ENCODE data around the gene SUSD1. TPM values are rescaled to one million over a fixed set of nuclear protein-coding genes. Genes with fewer than 3 reads are reported as not detected.

The SUSD1 gene
- total RNA-seq, 1 experiment from 2014 or later: 8.1 TPM

GRCh38 chr9:112130997-112131396 lies 44.1 kb downstream of the SUSD1 start:
- H2AFZ ChIP-seq (ENCODE audit: low read length): no peak overlapping the region
- no peaks in the 10 kb centered on the region for H3K36me3 Mint-ChIP-seq (ENCODE audit: insufficient read depth in 1 of 3, low read depth in 3 of 3)
- no peak overlapping the region for H3K18ac ChIP-seq (ENCODE audit: insufficient read length, low read depth, low read length)
- H3K4me1 Mint-ChIP-seq: peaks cover 12 to 29% of the 10 kb centered on the region in 2 experiments
- no peaks in the 10 kb centered on the region for H3K79me1 ChIP-seq (ENCODE audit: insufficient read depth, low read depth, low read length, poor library complexity, severe bottlenecking)
- no peaks in the 10 kb centered on the region for H3K4me1 ChIP-seq (ENCODE audit: insufficient read depth, low read length)
- DNase-seq: no peak
- H3K27ac ChIP-seq (ENCODE audit: insufficient read length, low read depth, low read length): no peak overlapping the region
- H4K91ac ChIP-seq (ENCODE audit: insufficient read length, low read depth, low read length): no peak overlapping the region
- no peak overlapping the region; a peak in 1 of 7 replicates for H3K27ac Mint-ChIP-seq
- TF ChIP-seq, protein P1, sequence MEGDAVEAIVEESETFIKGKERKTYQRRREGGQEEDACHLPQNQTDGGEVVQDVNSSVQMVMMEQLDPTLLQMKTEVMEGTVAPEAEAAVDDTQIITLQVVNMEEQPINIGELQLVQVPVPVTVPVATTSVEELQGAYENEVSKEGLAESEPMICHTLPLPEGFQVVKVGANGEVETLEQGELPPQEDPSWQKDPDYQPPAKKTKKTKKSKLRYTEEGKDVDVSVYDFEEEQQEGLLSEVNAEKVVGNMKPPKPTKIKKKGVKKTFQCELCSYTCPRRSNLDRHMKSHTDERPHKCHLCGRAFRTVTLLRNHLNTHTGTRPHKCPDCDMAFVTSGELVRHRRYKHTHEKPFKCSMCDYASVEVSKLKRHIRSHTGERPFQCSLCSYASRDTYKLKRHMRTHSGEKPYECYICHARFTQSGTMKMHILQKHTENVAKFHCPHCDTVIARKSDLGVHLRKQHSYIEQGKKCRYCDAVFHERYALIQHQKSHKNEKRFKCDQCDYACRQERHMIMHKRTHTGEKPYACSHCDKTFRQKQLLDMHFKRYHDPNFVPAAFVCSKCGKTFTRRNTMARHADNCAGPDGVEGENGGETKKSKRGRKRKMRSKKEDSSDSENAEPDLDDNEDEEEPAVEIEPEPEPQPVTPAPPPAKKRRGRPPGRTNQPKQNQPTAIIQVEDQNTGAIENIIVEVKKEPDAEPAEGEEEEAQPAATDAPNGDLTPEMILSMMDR (conservative IDR thresholded peaks at IDR 0.05): no peak
- H3K4me3 Mint-ChIP-seq: no peak overlapping the region
- no peak overlapping the region for H3K14ac ChIP-seq (ENCODE audit: insufficient read depth, low read length)
- no peak overlapping the region for H4K8ac ChIP-seq (replicated peaks; ENCODE audit: insufficient read length, low read depth, low read length)
- H3K27me3 Mint-ChIP-seq (ENCODE audit: low read depth): no peaks in the 10 kb centered on the region; the same call in 1 of the 2 replicates
- H3K27me3 ChIP-seq (ENCODE audit: insufficient read depth, low read length): no peaks in the 10 kb centered on the region
- H3T11ph ChIP-seq (ENCODE audit: low read length): no peak overlapping the region
- H2BK15ac ChIP-seq (ENCODE audit: low read depth, low read length): no peak overlapping the region
- H2BK20ac ChIP-seq (ENCODE audit: low read depth, low read length, poor library complexity, severe bottlenecking): no peak overlapping the region
- no peak overlapping the region for H3K9ac ChIP-seq (ENCODE audit: extremely low read depth, insufficient read length, low read length)
- H3K23me2 ChIP-seq (ENCODE audit: insufficient read length, low read depth, low read length, poor library complexity, severe bottlenecking): no peaks in the 10 kb centered on the region
- no peak overlapping the region for H3K56ac ChIP-seq (ENCODE audit: insufficient read length, low read depth, low read length)
- no peak overlapping the region for H3K4ac ChIP-seq (ENCODE audit: low read depth, low read length)
- no peaks in the 10 kb centered on the region; a peak in 1 of 5 replicates for H3K9me3 Mint-ChIP-seq
- no peak overlapping the region for H4K5ac ChIP-seq (ENCODE audit: insufficient read length, low read depth, low read length)
- no peak overlapping the region for H2BK120ac ChIP-seq (ENCODE audit: low read depth, low read length, poor library complexity, severe bottlenecking)
- no peaks in the 10 kb centered on the region for H3K79me2 ChIP-seq (ENCODE audit: insufficient read depth, low read length)
- H2BK12ac ChIP-seq (ENCODE audit: insufficient read length, low read depth, low read length): no peak overlapping the region
- no peak overlapping the region for H2BK5ac ChIP-seq (ENCODE audit: insufficient read length, low read length)
- no peak overlapping the region for H3K23ac ChIP-seq (ENCODE audit: insufficient read length, low read depth, low read length)
- H3K4me2 ChIP-seq (ENCODE audit: insufficient read depth, insufficient read length, low read length): no peak overlapping the region
- WGBS (ENCODE audit: extremely low coverage, insufficient read length, low lambda C conversion rate): no CpG with 5 or more reads among the region's 5 CpGs
- H4K20me1 ChIP-seq (ENCODE audit: control insufficient read depth, insufficient read depth, insufficient read length): no peaks in the 10 kb centered on the region
- no peak overlapping the region for H2AK5ac ChIP-seq (ENCODE audit: insufficient read length, low read length)
- no peaks in the 10 kb centered on the region for H3K9me3 ChIP-seq (ENCODE audit: control insufficient read depth, low read depth, low read length)
